Neural cell (in vitro differentiated cells): ENCODE data around the gene ZNF608.

ENCODE experiments used
- CTCF ChIP-seq: fragments of 450-650 bp; IDR thresholded peaks from 2 replicates; pipeline ENCODE4 v1.5.1; 2014; ENCODE audit warnings: antibody characterized with exemption, mild to moderate bottlenecking, moderate library complexity; ENCODE audit not compliant: poor library complexity, severe bottlenecking
- EP300 ChIP-seq: fragments of 450-650 bp; conservative IDR thresholded peaks from 2 replicates; pipeline ENCODE4 v1.6.1; 2014; ENCODE audit warnings: antibody characterized with exemption, mild to moderate bottlenecking, moderate library complexity; ENCODE audit not compliant: poor library complexity, severe bottlenecking
- EZH2 ChIP-seq: fragments of 200-600, 300-800 bp; shearing (Covaris generic), sonication (generic); IDR thresholded peaks from 2 replicates; pipeline ENCODE4 v1.6.1; 2014; ENCODE audit warnings: antibody characterized with exemption, low read length, borderline replicate concordance, mild to moderate bottlenecking; ENCODE audit not compliant: insufficient read depth, poor library complexity, severe bottlenecking
- REST ChIP-seq: IDR thresholded peaks from 2 replicates; pipeline ENCODE4 v1.6.1; 2012; ENCODE audit warnings: borderline replicate concordance
- SMC3 ChIP-seq: fragments of 450-650 bp; conservative IDR thresholded peaks from 2 replicates; pipeline ENCODE4 v1.6.1; 2014; ENCODE audit warnings: antibody characterized with exemption, mild to moderate bottlenecking, moderate library complexity; ENCODE audit not compliant: poor library complexity

- no peak for TF ChIP-seq CTCF
- TF ChIP-seq EZH2: no peak
- TF ChIP-seq EP300: no peak
- no peak for TF ChIP-seq REST
- no peak for TF ChIP-seq SMC3
Observed at GRCh38 chr5:124702525-124702924, 43.9 kb downstream of the ZNF608 start.
